Body of pancreas (tissue), 4 donors: ENCODE measurements around the gene WLS. TPM values are rescaled to one million over a fixed set of nuclear protein-coding genes. Genes with fewer than 3 reads are reported as not detected.
"Not testable (repeated sequence)": the region's sequence is repeated elsewhere in the genome, so short reads cannot be mapped to it uniquely, and the experiment has no call there.

Experiments used
- ATAC-seq: fragments of 150-250 bp; one replicate; pipeline ENCODE4 v1.9.1; 2016
- DNase-seq, 4 donors: peaks; one replicate each; pipeline ENCODE4 v3.0.0-alpha.2; 2019
- H3K27ac ChIP-seq, 4 donors: fragments of 200-600 bp; sonication (generic); 1 replicate in 3 of 4; 2 replicates in 1 of 4; pipeline versions ENCODE4 v1.5.1 to v1.6.1; 2016 to 2019; ENCODE audit warnings: mild to moderate bottlenecking in 1 of 4, mixed read lengths in 1 of 4, moderate library complexity in 1 of 4
- H3K27me3 ChIP-seq, 2 donors: fragments of 200-600 bp; sonication (generic); one replicate each; pipeline ENCODE4 v1.6.0; 2016; ENCODE audit warnings: mild to moderate bottlenecking in 1 of 2
- H3K36me3 ChIP-seq, 2 donors: fragments of 200-600 bp; sonication (generic); replicated peaks in 1 of 2; 2 replicates each; pipeline ENCODE4 v1.5.1; 2016; ENCODE audit warnings: low read depth in 2 of 2; ENCODE audit not compliant: insufficient read depth in 1 of 2
- H3K4me1 ChIP-seq: fragments of 200-600 bp; sonication (generic); one replicate; pipeline ENCODE4 v1.6.0; 2016
- H3K4me3 ChIP-seq, 2 donors: fragments of 200-600 bp; sonication (generic); 1 replicate in 1 of 2; 2 replicates in 1 of 2; pipeline ENCODE4 v1.5.1; 2016 to 2019
- H3K9me3 ChIP-seq, 3 donors: fragments of 200-600 bp; sonication (generic); 1 replicate in 2 of 3; 2 replicates in 1 of 3; pipeline ENCODE4 v1.5.1; 2016
- CTCF ChIP-seq, 7 experiments: fragments of 450-650 bp in 4 of 7; fragments of 200-600 bp in 3 of 7; sonication (generic) in 3 of 7; IDR thresholded peaks; one replicate each; pipeline ENCODE4 v1.5.1; 2016 to 2019; ENCODE audit warnings: antibody characterized with exemption in 7 of 7
- POLR2A ChIP-seq, 3 donors: fragments of 450-650 bp; IDR thresholded peaks; one replicate each; pipeline ENCODE4 v1.6.1; 2016; ENCODE audit warnings: antibody characterized with exemption in 3 of 3, mild to moderate bottlenecking in 2 of 3
- WGBS, 2 donors: methylation state at CpG; one replicate each; pipeline ENCODE4 v1.1.5; 2017; 5-methylcytosine and 5-hydroxymethylcytosine counted together
- intact Hi-C: fragments of 100-400 bp; cut with DNase I; formaldehyde crosslinking; loops from one replicate; pipeline ENCODE4 v1.15.1; 2023
- total RNA-seq, 2 donors: library from RNA; depleted of rRNA; stranded (reverse); fragments of >200 nt; gene quantifications; one replicate each; pipeline ENCODE4 v1.1.0, GENCODE V29; 2016

WLS gene
- total RNA-seq, 2 donors from 2014 or later = 39.6 to 73.4 TPM

GRCh38 chr1:68163220-68163619, 69.1 kb downstream of the WLS start:
- no peak for ATAC-seq
- Histone ChIP-seq H3K4me1 (no peaks in the 10 kb centered on the region), H3K4me3 (no peak overlapping the region), H3K27ac (no peak overlapping the region), H3K36me3 (peaks cover 0 to 2% of the 10 kb centered on the region in 2 donors), H3K9me3 (no peaks in the 10 kb centered on the region), H3K27me3 (no peaks in the 10 kb centered on the region)
- intact Hi-C loops = no loop called here
- 96 to 98% methylated on average over 21 to 23 of the region's 26 CpGs for WGBS, 2 donors
- TF ChIP-seq POLR2A (IDR thresholded peaks at IDR 0.05) (no peak), CTCF (IDR thresholded peaks at IDR 0.05) (no peak)
- no peak for DNase-seq

GRCh38 chr1:68162761-68163160, 69.6 kb downstream of the WLS start:
- WGBS, 2 donors = 90 to 95% methylated on average over 13 to 16 of the region's 16 CpGs
- Histone ChIP-seq H3K9me3 (no peaks in the 10 kb centered on the region), H3K36me3 (peaks cover 0 to 4% of the 10 kb centered on the region in 2 donors), H3K27ac (no peak overlapping the region), H3K27me3 (no peaks in the 10 kb centered on the region), H3K4me3 (no peak overlapping the region), H3K4me1 (no peaks in the 10 kb centered on the region)
- TF ChIP-seq POLR2A (IDR thresholded peaks at IDR 0.05) = no peak
- TF ChIP-seq CTCF (IDR thresholded peaks at IDR 0.05) = peak in 1 of 7 experiments; percentile 18
- DNase-seq = no peak
- ATAC-seq = no peak
- intact Hi-C loops = no loop called here

- H3K27ac ChIP-seq, intact Hi-C loops, H3K4me1 ChIP-seq, H3K9me3 ChIP-seq, H3K36me3 ChIP-seq, H3K4me3 ChIP-seq, DNase-seq, H3K27me3 ChIP-seq, ATAC-seq: not testable (repeated sequence)
- WGBS, 2 donors = 89 to 94% methylated on average over 11 to 12 of the region's 12 CpGs
Measured at GRCh38 chr1:68161672-68162071, 70.7 kb downstream of the WLS start.

- 74 to 84% methylated on average over 2 of the region's 2 CpGs for WGBS, 2 donors
- H3K36me3 ChIP-seq, H3K4me1 ChIP-seq, H3K27me3 ChIP-seq, intact Hi-C loops, H3K4me3 ChIP-seq, H3K9me3 ChIP-seq, ATAC-seq, H3K27ac ChIP-seq, DNase-seq: not testable (repeated sequence)
Measured at GRCh38 chr1:68160935-68161334, 71.4 kb downstream of the WLS start.

GRCh38 chr1:68160021-68160420, 72.3 kb downstream of the WLS start:
- no peak for DNase-seq
- no peak overlapping the region for H3K27ac ChIP-seq
- peaks cover 0 to 4% of the 10 kb centered on the region in 2 donors for H3K36me3 ChIP-seq
- no peaks in the 10 kb centered on the region for H3K27me3 ChIP-seq
- ATAC-seq = no peak
- TF ChIP-seq POLR2A (IDR thresholded peaks at IDR 0.05) (no peak), CTCF (IDR thresholded peaks at IDR 0.05) (no peak)
- intact Hi-C loops = no loop called here
- no peaks in the 10 kb centered on the region for H3K9me3 ChIP-seq
- H3K4me1 ChIP-seq = no peaks in the 10 kb centered on the region
- H3K4me3 ChIP-seq = no peak overlapping the region
- 80 to 86% methylated on average over 1 of the region's 1 CpG for WGBS, 2 donors

GRCh38 chr1:68158837-68159236, 73.5 kb downstream of the WLS start:
- ATAC-seq = no peak
- Histone ChIP-seq H3K27me3 (no peaks in the 10 kb centered on the region), H3K4me3 (no peak overlapping the region), H3K9me3 (no peaks in the 10 kb centered on the region), H3K36me3 (peaks cover 0 to 4% of the 10 kb centered on the region in 2 donors), H3K27ac (no peak overlapping the region), H3K4me1 (no peaks in the 10 kb centered on the region)
- TF ChIP-seq CTCF (IDR thresholded peaks at IDR 0.05) (no peak), POLR2A (IDR thresholded peaks at IDR 0.05) (no peak)
- WGBS, 2 donors = 88% methylated on average over 8 of the region's 8 CpGs
- intact Hi-C loops = no loop called here
- DNase-seq = no peak
